Smooth muscle cell (in vitro differentiated cells): ENCODE measurements around the gene MAPK14. TPM values are rescaled to one million over a fixed set of nuclear protein-coding genes. Genes with fewer than 3 reads are reported as not detected.

Experiments used
- DNase-seq: peaks from one replicate; lab custom pipeline; 2025; ENCODE audit not compliant: unreplicated experiment; lab: John Stamatoyannopoulos, UW
- H2AFZ ChIP-seq: fragments of 200-600 bp; sonication (generic); 2 replicates; pipeline ENCODE4 v1.6.0; 2016; ENCODE audit warnings: antibody characterized with exemption, low read depth, mild to moderate bottlenecking
- H3F3A ChIP-seq: fragments of 200-600 bp; sonication (generic); 2 replicates; pipeline ENCODE4 v1.6.0; 2017; ENCODE audit warnings: antibody characterized with exemption, low read depth
- H3K27ac ChIP-seq: fragments of 200-600 bp; sonication (generic); 2 replicates; pipeline ENCODE4 v1.5.1; 2016; ENCODE audit warnings: low read depth, mild to moderate bottlenecking
- H3K27me3 ChIP-seq: fragments of 200-600 bp; sonication (generic); 2 replicates; pipeline ENCODE4 v1.6.1; 2016; ENCODE audit warnings: low read depth, mild to moderate bottlenecking
- H3K36me3 ChIP-seq: fragments of 200-600 bp; sonication (generic); 2 replicates; pipeline ENCODE4 v1.5.1; 2016; ENCODE audit warnings: low read depth
- H3K4me1 ChIP-seq: fragments of 200-600 bp; sonication (generic); 2 replicates; pipeline ENCODE4 v1.5.1; 2016; ENCODE audit warnings: low read depth
- H3K4me2 ChIP-seq: fragments of 200-600 bp; sonication (generic); 2 replicates; pipeline ENCODE4 v1.6.0; 2016; ENCODE audit warnings: mild to moderate bottlenecking
- H3K4me3 ChIP-seq: fragments of 200-600 bp; sonication (generic); 2 replicates; pipeline ENCODE4 v1.5.1; 2016; ENCODE audit warnings: mild to moderate bottlenecking
- H3K79me2 ChIP-seq: fragments of 200-600 bp; sonication (generic); 2 replicates; pipeline ENCODE4 v1.6.0; 2016; ENCODE audit warnings: low read depth, mild to moderate bottlenecking
- H3K9ac ChIP-seq: fragments of 200-600 bp; sonication (generic); 2 replicates; pipeline ENCODE4 v1.6.0; 2016; ENCODE audit warnings: low read depth
- H3K9me3 ChIP-seq: fragments of 200-600 bp; sonication (generic); replicated peaks from 2 replicates; pipeline ENCODE4 v1.5.1; 2016; ENCODE audit warnings: low read depth
- H4K20me1 ChIP-seq: fragments of 200-600 bp; sonication (generic); 2 replicates; pipeline ENCODE4 v1.6.0; 2016; ENCODE audit warnings: low read depth
- CTCF ChIP-seq: fragments of 200-600 bp; sonication (generic); IDR thresholded peaks from 2 replicates; pipeline ENCODE4 v1.5.1; 2017; ENCODE audit warnings: borderline replicate concordance, mild to moderate bottlenecking, antibody characterized with exemption; ENCODE audit not compliant: insufficient read depth, poor library complexity, severe bottlenecking
- WGBS: methylation state at CpG from one replicate; pipeline ENCODE4 v1.1.7; 2016; ENCODE audit warnings: low lambda C conversion rate; 5-methylcytosine and 5-hydroxymethylcytosine counted together
- polyA plus RNA-seq: library from polyadenylated mRNA; unstranded; fragments of >200 nt; fragmentation: Nextera tagmentation; extraction: Ambion mirVana; gene quantifications from 2 replicates; pipeline ENCODE4 v1.2.1, GENCODE V29; 2016
- total RNA-seq: library from RNA; depleted of rRNA; stranded (reverse); fragments of >200 nt; gene quantifications from 2 replicates; pipeline ENCODE4 v1.2.3, GENCODE V29; 2014

Gene MAPK14
- total and polyA plus RNA-seq, 2 experiments from 2014 or later: 28.0 to 62.8 TPM

- H3K4me3 ChIP-seq: no peak overlapping the region
- no peaks in the 10 kb centered on the region for H3K9me3 ChIP-seq
- DNase-seq: no peak
- H3K27me3 ChIP-seq: no peaks in the 10 kb centered on the region
- WGBS: 88% methylated on average over 3 of the region's 3 CpGs
- no peak overlapping the region for H3K9ac ChIP-seq
- no peaks in the 10 kb centered on the region for H3K36me3 ChIP-seq
- H3K27ac ChIP-seq: no peak overlapping the region
- H3K4me1 ChIP-seq: no peaks in the 10 kb centered on the region
- no peak overlapping the region for H3K4me2 ChIP-seq
- no peaks in the 10 kb centered on the region for H3K79me2 ChIP-seq
- H3F3A ChIP-seq: no peaks in the 10 kb centered on the region
- no peaks in the 10 kb centered on the region for H4K20me1 ChIP-seq
- TF ChIP-seq CTCF: no peak
- no peak overlapping the region for H2AFZ ChIP-seq
Measured at GRCh38 chr6:35993150-35993549, 34.5 kb upstream of the MAPK14 start.

- Histone ChIP-seq H4K20me1 (no peaks in the 10 kb centered on the region), H3K36me3 (no peaks in the 10 kb centered on the region), H3K9ac (no peak overlapping the region), H3K79me2 (no peaks in the 10 kb centered on the region), H2AFZ (no peak overlapping the region), H3K9me3 (no peaks in the 10 kb centered on the region), H3K27me3 (no peaks in the 10 kb centered on the region), H3K4me3 (no peak overlapping the region), H3F3A (no peaks in the 10 kb centered on the region), H3K4me1 (no peaks in the 10 kb centered on the region), H3K4me2 (no peak overlapping the region), H3K27ac (no peak overlapping the region)
- 80% methylated on average over 1 of the region's 1 CpG for WGBS
- no peak for TF ChIP-seq CTCF
- DNase-seq: no peak
Measured at GRCh38 chr6:36000451-36000850, 27.2 kb upstream of the MAPK14 start.

- Histone ChIP-seq H3K36me3 (no peaks in the 10 kb centered on the region), H2AFZ (no peak overlapping the region), H3K4me2 (no peak overlapping the region), H3K27me3 (no peaks in the 10 kb centered on the region), H3K79me2 (no peaks in the 10 kb centered on the region), H3K4me3 (no peak overlapping the region), H3K9me3 (no peaks in the 10 kb centered on the region), H3K9ac (no peak overlapping the region), H3K27ac (no peak overlapping the region), H3F3A (no peaks in the 10 kb centered on the region), H3K4me1 (no peaks in the 10 kb centered on the region), H4K20me1 (no peaks in the 10 kb centered on the region)
- 97% methylated on average over 4 of the region's 4 CpGs for WGBS
- no peak for DNase-seq
- TF ChIP-seq CTCF: no peak
Measured at GRCh38 chr6:36015666-36016065, 11.9 kb upstream of the MAPK14 start.

- H3K9me3 ChIP-seq: no peaks in the 10 kb centered on the region
- no peaks in the 10 kb centered on the region for H3K27me3 ChIP-seq
- no peak overlapping the region for H3K9ac ChIP-seq
- no peak overlapping the region for H3K4me3 ChIP-seq
- DNase-seq: no peak
- no peaks in the 10 kb centered on the region for H3K79me2 ChIP-seq
- no peak for TF ChIP-seq CTCF
- H3K4me1 ChIP-seq: no peaks in the 10 kb centered on the region
- WGBS: 98% methylated on average over 2 of the region's 2 CpGs
- no peaks in the 10 kb centered on the region for H4K20me1 ChIP-seq
- no peaks in the 10 kb centered on the region for H3F3A ChIP-seq
- no peaks in the 10 kb centered on the region for H3K36me3 ChIP-seq
- H3K27ac ChIP-seq: no peak overlapping the region
- H3K4me2 ChIP-seq: no peak overlapping the region
- no peak overlapping the region for H2AFZ ChIP-seq
Measured at GRCh38 chr6:36018339-36018738, 9.3 kb upstream of the MAPK14 start.
